GM12872 (cell line): ENCODE measurements around the gene SERPINB11.

Experiments
- CTCF ChIP-seq: IDR thresholded peaks from 3 replicates; pipeline ENCODE4 v1.5.1; 2011; ENCODE audit warnings: low read depth, mild to moderate bottlenecking, low read length, moderate library complexity; ENCODE audit not compliant: insufficient read depth

SERPINB11 gene

GRCh38 chr18:63681449-63682340 lies 21.1 kb upstream of the SERPINB11 start:
- TF ChIP-seq CTCF, result no peak

- TF ChIP-seq CTCF, result no peak
These were observed 19.6 kb upstream of the SERPINB11 start for GRCh38 chr18:63683152-63683551.

GRCh38 chr18:63683890-63684289 lies 18.9 kb upstream of the SERPINB11 start:
- no peak for TF ChIP-seq CTCF

- TF ChIP-seq CTCF, result no peak
These were observed 18.0 kb upstream of the SERPINB11 start for GRCh38 chr18:63684718-63685117.

- TF ChIP-seq CTCF, result no peak
These were observed 15.9 kb upstream of the SERPINB11 start for GRCh38 chr18:63686871-63687270.

- no peak for TF ChIP-seq CTCF
These were observed 13.7 kb upstream of the SERPINB11 start for GRCh38 chr18:63689064-63689463.

- TF ChIP-seq CTCF, result no peak
These were observed 5.6 kb upstream of the SERPINB11 start for GRCh38 chr18:63697097-63697660.
